ENCODE measurements around the gene TXNDC17. TPM values are rescaled to one million over a fixed set of nuclear protein-coding genes. Genes with fewer than 3 reads are reported as not detected.

The TXNDC17 gene
- total RNA-seq, 1 donor from 2014 or later, result 0.96 TPM

- intact Hi-C loops (cut with DNase I), result no loop called here
- Histone ChIP-seq H3K4me3 (no peak overlapping the region), H3K36me3 (peaks cover 39 to 48% of the 10 kb centered on the region in 2 donors), H3K9me3 (no peaks in the 10 kb centered on the region), H3K4me1 (peaks cover 0 to 4% of the 10 kb centered on the region in 2 donors), H3K27me3 (no peaks in the 10 kb centered on the region), H3K27ac (no peak overlapping the region)
- DNase-seq (ENCODE audit: low spot score in 2 of 2), result no peak
- TF ChIP-seq, protein P1, sequence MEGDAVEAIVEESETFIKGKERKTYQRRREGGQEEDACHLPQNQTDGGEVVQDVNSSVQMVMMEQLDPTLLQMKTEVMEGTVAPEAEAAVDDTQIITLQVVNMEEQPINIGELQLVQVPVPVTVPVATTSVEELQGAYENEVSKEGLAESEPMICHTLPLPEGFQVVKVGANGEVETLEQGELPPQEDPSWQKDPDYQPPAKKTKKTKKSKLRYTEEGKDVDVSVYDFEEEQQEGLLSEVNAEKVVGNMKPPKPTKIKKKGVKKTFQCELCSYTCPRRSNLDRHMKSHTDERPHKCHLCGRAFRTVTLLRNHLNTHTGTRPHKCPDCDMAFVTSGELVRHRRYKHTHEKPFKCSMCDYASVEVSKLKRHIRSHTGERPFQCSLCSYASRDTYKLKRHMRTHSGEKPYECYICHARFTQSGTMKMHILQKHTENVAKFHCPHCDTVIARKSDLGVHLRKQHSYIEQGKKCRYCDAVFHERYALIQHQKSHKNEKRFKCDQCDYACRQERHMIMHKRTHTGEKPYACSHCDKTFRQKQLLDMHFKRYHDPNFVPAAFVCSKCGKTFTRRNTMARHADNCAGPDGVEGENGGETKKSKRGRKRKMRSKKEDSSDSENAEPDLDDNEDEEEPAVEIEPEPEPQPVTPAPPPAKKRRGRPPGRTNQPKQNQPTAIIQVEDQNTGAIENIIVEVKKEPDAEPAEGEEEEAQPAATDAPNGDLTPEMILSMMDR (IDR thresholded peaks at IDR 0.05), result no peak
These were observed 43.9 kb upstream of the TXNDC17 start for GRCh38 chr17:6596941-6597340.

GRCh38 chr17:6597727-6598126 lies 43.1 kb upstream of the TXNDC17 start:
- Histone ChIP-seq H3K36me3 (peaks cover 35 to 47% of the 10 kb centered on the region in 2 donors), H3K27me3 (no peaks in the 10 kb centered on the region), H3K4me3 (no peak overlapping the region), H3K27ac (no peak overlapping the region), H3K4me1 (peaks cover 0 to 4% of the 10 kb centered on the region in 2 donors), H3K9me3 (no peaks in the 10 kb centered on the region)
- DNase-seq (ENCODE audit: low spot score in 2 of 2), result no peak
- TF ChIP-seq, protein P1 (IDR thresholded peaks at IDR 0.05), result no peak
- intact Hi-C loops (cut with DNase I), result no loop called here

DNA sequence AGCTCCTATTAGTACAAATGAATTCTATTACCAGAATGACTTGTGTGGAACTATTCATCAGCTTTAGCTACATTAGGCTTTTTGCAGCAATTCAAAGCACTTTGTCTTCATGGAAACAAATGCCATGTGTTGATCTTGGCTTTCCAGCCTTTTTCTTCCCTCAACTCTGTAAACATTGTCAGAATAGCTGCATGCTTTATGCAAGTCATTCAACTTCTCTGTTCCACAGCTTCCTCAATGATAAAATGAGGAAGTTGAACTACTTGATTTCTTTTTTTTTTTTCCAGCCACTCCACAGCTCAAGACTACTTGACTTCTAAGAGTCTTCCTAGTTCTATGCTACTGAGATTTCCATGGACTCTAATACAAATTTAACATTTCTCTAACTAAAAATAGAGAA lies 41.5 kb upstream of the TXNDC17 start:
- DNase-seq (ENCODE audit: low spot score in 2 of 2), result no peak
- Histone ChIP-seq H3K27me3 (no peaks in the 10 kb centered on the region), H3K27ac (no peak overlapping the region), H3K36me3 (peaks cover 28 to 37% of the 10 kb centered on the region in 2 donors), H3K4me3 (no peak overlapping the region), H3K4me1 (peaks cover 0 to 4% of the 10 kb centered on the region in 2 donors), H3K9me3 (no peaks in the 10 kb centered on the region)
- intact Hi-C loops (cut with DNase I), result no loop called here
- TF ChIP-seq, protein P1 (IDR thresholded peaks at IDR 0.05), result no peak

DNA sequence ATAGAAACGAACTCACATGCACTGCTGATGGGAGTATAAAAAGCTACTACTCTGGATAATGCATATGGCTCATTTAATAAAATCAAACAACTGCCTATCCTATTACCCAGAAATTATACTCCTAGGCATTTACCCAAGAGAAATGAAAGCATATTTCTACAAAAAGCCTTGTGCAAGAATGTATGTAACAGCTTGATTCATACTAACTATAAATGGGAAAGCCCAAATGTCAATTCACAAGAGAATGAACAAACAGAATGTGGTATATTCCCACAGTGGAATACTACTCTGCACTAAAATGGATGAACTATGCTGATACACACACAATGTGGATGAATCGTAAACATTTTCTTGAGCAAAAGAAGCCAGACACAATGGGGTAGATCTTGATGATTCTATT lies 38.7 kb upstream of the TXNDC17 start:
- no peaks in the 10 kb centered on the region for H3K9me3 ChIP-seq
- H3K4me1 ChIP-seq, result peaks cover 0 to 4% of the 10 kb centered on the region in 2 donors
- peaks cover 12 to 37% of the 10 kb centered on the region in 2 donors for H3K36me3 ChIP-seq
- H3K4me3 ChIP-seq, result no peak overlapping the region
- DNase-seq (ENCODE audit: low spot score in 2 of 2), result no peak
- TF ChIP-seq, protein P1 (IDR thresholded peaks at IDR 0.05), result no peak
- H3K27ac ChIP-seq, result no peak overlapping the region
- intact Hi-C loops (cut with DNase I), result no loop called here
- H3K27me3 ChIP-seq, result no peaks in the 10 kb centered on the region

GRCh38 chr17:6603744-6604325 lies 37.0 kb upstream of the TXNDC17 start:
- no peak for DNase-seq (ENCODE audit: low spot score in 2 of 2)
- TF ChIP-seq, protein P1 (IDR thresholded peaks at IDR 0.05), result no peak
- peaks cover 0 to 4% of the 10 kb centered on the region in 2 donors for H3K4me1 ChIP-seq
- H3K27ac ChIP-seq, result no peak overlapping the region
- no peak overlapping the region for H3K4me3 ChIP-seq
- no peaks in the 10 kb centered on the region for H3K27me3 ChIP-seq
- intact Hi-C loops (cut with DNase I), result no loop called here
- H3K36me3 ChIP-seq, result peaks cover 27 to 54% of the 10 kb centered on the region in 2 donors
- no peaks in the 10 kb centered on the region for H3K9me3 ChIP-seq

- Histone ChIP-seq H3K4me1 (no peaks in the 10 kb centered on the region), H3K27ac (no peak overlapping the region), H3K4me3 (no peak overlapping the region), H3K27me3 (no peaks in the 10 kb centered on the region), H3K9me3 (no peaks in the 10 kb centered on the region), H3K36me3 (peaks cover 40 to 59% of the 10 kb centered on the region in 2 donors)
- no peak for DNase-seq (ENCODE audit: low spot score in 2 of 2)
- TF ChIP-seq, protein P1 (IDR thresholded peaks at IDR 0.05), result no peak
- intact Hi-C loops (cut with DNase I), result no loop called here
These were observed 35.7 kb upstream of the TXNDC17 start for GRCh38 chr17:6605142-6605541.

Data from ascending aorta (tissue), 2 donors.